G401.6 (cell line): ENCODE measurements around the gene ZFAND3.
A peak's percentile ranks its signal among the peaks of the same experiment; 100 is the strongest.
"Not testable (repeated sequence)": the region's sequence is repeated elsewhere in the genome, so short reads cannot be mapped to it uniquely, and the experiment has no call there.

ENCODE experiments used
- FAIRE-seq: peaks from 2 replicates; lab custom pipeline; 2012; peaks lifted over from hg19 to GRCh38; lab: Jason Lieb, UNC

The ZFAND3 gene

GRCh38 chr6:37865504-37865903 is 46.0 kb downstream of the ZFAND3 start:
- FAIRE-seq: no peak

GRCh38 chr6:37866590-37867507 is 47.3 kb downstream of the ZFAND3 start:
- no peak for FAIRE-seq

- FAIRE-seq: no peak
Observed at GRCh38 chr6:37867756-37868446, 48.4 kb downstream of the ZFAND3 start.

GRCh38 chr6:37868447-37868825 is 48.9 kb downstream of the ZFAND3 start:
- FAIRE-seq: no peak

- no peak for FAIRE-seq
Observed at GRCh38 chr6:37871616-37872372, 52.3 kb downstream of the ZFAND3 start.

GRCh38 chr6:37872373-37872745 is 52.8 kb downstream of the ZFAND3 start:
- no peak for FAIRE-seq

GRCh38 chr6:37874726-37875125 is 55.2 kb downstream of the ZFAND3 start:
- no peak for FAIRE-seq

- no peak for FAIRE-seq
Observed at GRCh38 chr6:37875561-37876309, 56.2 kb downstream of the ZFAND3 start.

GRCh38 chr6:37876843-37877242 is 57.3 kb downstream of the ZFAND3 start:
- no peak for FAIRE-seq

GRCh38 chr6:37877373-37878149 is 58.0 kb downstream of the ZFAND3 start:
- no peak for FAIRE-seq

- no peak for FAIRE-seq
Observed at GRCh38 chr6:37878150-37878710, 58.7 kb downstream of the ZFAND3 start.

- not testable (repeated sequence) for FAIRE-seq
Observed at GRCh38 chr6:37880602-37881001, 61.1 kb downstream of the ZFAND3 start.

GRCh38 chr6:37882292-37882691 is 62.8 kb downstream of the ZFAND3 start:
- FAIRE-seq: no peak

GRCh38 chr6:37882724-37883413 is 63.3 kb downstream of the ZFAND3 start:
- no peak for FAIRE-seq

GRCh38 chr6:37884548-37884947 is 65.0 kb downstream of the ZFAND3 start:
- no peak for FAIRE-seq

- FAIRE-seq: no peak
Observed at GRCh38 chr6:37889051-37889450, 69.5 kb downstream of the ZFAND3 start.

- peak; percentile 41 for FAIRE-seq
Observed at GRCh38 chr6:37889486-37889885, 70.0 kb downstream of the ZFAND3 start.

- no peak for FAIRE-seq
Observed at GRCh38 chr6:37891072-37891471, 71.5 kb downstream of the ZFAND3 start.

GRCh38 chr6:37893257-37893656 is 73.7 kb downstream of the ZFAND3 start:
- FAIRE-seq: no peak

GRCh38 chr6:37893734-37894133 is 74.2 kb downstream of the ZFAND3 start:
- not testable (repeated sequence) for FAIRE-seq
